Activated CD4-positive, alpha-beta T cell treated with anti-CD3 and anti-CD28 coated beads for 36 hours (primary cell): ENCODE data around the gene MED7. TPM values are rescaled to one million over a fixed set of nuclear protein-coding genes. Genes with fewer than 3 reads are reported as not detected.

ENCODE experiments used
- ATAC-seq: fragments of 200-7000 bp; cut with Tn5 transposase; one replicate; pipeline ENCODE4 v1.10.0; 2021; ENCODE audit warnings: mild to moderate bottlenecking, moderate library complexity
- CTCF ChIA-PET: fragments of 350-600 bp; sonication (Branson Sonifier 250); formaldehyde crosslinking; loops from one replicate; lab custom pipeline; 2021; ENCODE audit warnings: antibody characterized with exemption; lab: Charles Lee
- POLR2A ChIA-PET: fragments of 350-600 bp; sonication (Branson Sonifier 250); formaldehyde crosslinking; loops from one replicate; lab custom pipeline; 2021; ENCODE audit warnings: antibody characterized with exemption, inconsistent platforms; lab: Charles Lee
- DNase-seq: peaks from one replicate; pipeline ENCODE4 v3.0.0-alpha.2; 2020
- H3K27ac Mint-ChIP-seq: one replicate; pipeline ENCODE4 v1.8.0; 2021; ENCODE audit warnings: mixed read lengths
- H3K27me3 Mint-ChIP-seq: one replicate; pipeline ENCODE4 v1.8.0; 2021; ENCODE audit warnings: mixed read lengths
- H3K36me3 Mint-ChIP-seq: one replicate; pipeline ENCODE4 v1.8.0; 2021; ENCODE audit warnings: low read depth, mixed read lengths
- H3K4me1 Mint-ChIP-seq: one replicate; pipeline ENCODE4 v1.8.0; 2021; ENCODE audit warnings: mixed read lengths
- H3K4me3 Mint-ChIP-seq: one replicate; pipeline ENCODE4 v1.8.0; 2021; ENCODE audit warnings: mild to moderate bottlenecking, moderate library complexity, mixed read lengths
- H3K9me3 Mint-ChIP-seq: one replicate; pipeline ENCODE4 v1.8.0; 2021; ENCODE audit warnings: low read depth, mixed read lengths
- intact Hi-C, 2 experiments: fragments of 100-400 bp; cut with DNase I in 1 of 2; cut with micrococcal nuclease in 1 of 2; formaldehyde crosslinking; loops; one replicate each; pipeline versions ENCODE4 v1.14.2 to v1.15.1; 2022 to 2024; cut with DNase I, micrococcal nuclease
- total RNA-seq, 2 experiments: library from RNA; stranded (reverse); gene quantifications; one replicate each; pipeline ENCODE4 v1.2.3, GENCODE V29; 2021

The MED7 gene
- total RNA-seq, 2 experiments from 2014 or later, result 10.0 to 16.9 TPM

GRCh38 chr5:157143127-157143971 is 684 bp upstream of the MED7 start:
- CTCF ChIA-PET, result interaction anchor here (0.6 to 3.2 kb wide), 20 partner anchors 11 to 223 kb away, joined by 3 to 16 read pairs (median 4); partner anchors contain the start of gene HAVCR2
- intact Hi-C loops, result loop anchor here (2.0 to 5.0 kb wide), 4 partner anchors 35 to 599 kb away; partner anchors contain the start of genes HAVCR2 (in 1 of the 2) and LSM11 (in 1 of the 2)
- peaks cover 48% of the 10 kb centered on the region for H3K4me1 Mint-ChIP-seq
- peaks cover 37% of the 10 kb centered on the region for H3K36me3 Mint-ChIP-seq
- peak; percentile 81 for DNase-seq
- peak; percentile 52 for ATAC-seq
- POLR2A ChIA-PET, result interaction anchor here (0.6 to 2.4 kb wide), 28 partner anchors 11 to 588 kb away, joined by 3 to 27 read pairs (median 4); partner anchors contain the start of genes ITK and THG1L
- H3K27me3 Mint-ChIP-seq, result no peaks in the 10 kb centered on the region
- H3K9me3 Mint-ChIP-seq, result no peaks in the 10 kb centered on the region
- H3K4me3 Mint-ChIP-seq, result peak overlapping the region; percentile 84
- peak overlapping the region; percentile 99 for H3K27ac Mint-ChIP-seq

GRCh38 chr5:157137691-157138090 is 5.0 kb downstream of the MED7 start:
- Mint-ChIP-seq H3K4me3 (no peak overlapping the region), H3K36me3 (peaks cover 51% of the 10 kb centered on the region), H3K27ac (no peak overlapping the region), H3K9me3 (no peaks in the 10 kb centered on the region), H3K27me3 (no peaks in the 10 kb centered on the region), H3K4me1 (peaks cover 64% of the 10 kb centered on the region)
- DNase-seq (no peak), ATAC-seq (no peak)
- ChIA-PET CTCF (interaction anchor here (0.7 to 0.8 kb wide), 3 partner anchors 12 to 223 kb away, joined by 3 to 5 read pairs (median 4); no protein-coding TSS in a partner anchor), POLR2A (interaction anchor here (0.6 kb wide), 1 partner anchor 594 kb away, joined by 3 read pairs; no protein-coding TSS in a partner anchor)
- intact Hi-C loops, result loop anchor here (5.0 to 10.0 kb wide), 4 partner anchors 215 to 2003 kb away; no protein-coding TSS in a partner anchor

- H3K4me3 Mint-ChIP-seq, result no peak overlapping the region
- H3K36me3 Mint-ChIP-seq, result peaks cover 4% of the 10 kb centered on the region
- no peaks in the 10 kb centered on the region for H3K27me3 Mint-ChIP-seq
- peaks cover 34% of the 10 kb centered on the region for H3K4me1 Mint-ChIP-seq
- no peaks in the 10 kb centered on the region for H3K9me3 Mint-ChIP-seq
- no peak overlapping the region for H3K27ac Mint-ChIP-seq
- intact Hi-C loops, result loop anchor here (2.0 to 10.0 kb wide), 11 partner anchors 105 to 1997 kb away; no protein-coding TSS in a partner anchor
- DNase-seq, result no peak
- POLR2A ChIA-PET, result interaction anchor here (0.6 to 1.5 kb wide), 2 partner anchors 11 to 183 kb away, joined by 3 to 6 read pairs; partner anchors contain the start of gene MED7
- no peak for ATAC-seq
- CTCF ChIA-PET, result interaction anchor here (0.6 to 2.6 kb wide), 35 partner anchors 9 to 1515 kb away, joined by 3 to 18 read pairs (median 4); partner anchors contain the start of genes HAVCR2 and MED7
These were observed 10.4 kb downstream of the MED7 start for GRCh38 chr5:157132281-157132612.

- intact Hi-C loops, result loop anchor here (5.0 to 10.0 kb wide), 6 partner anchors 104 to 1996 kb away; no protein-coding TSS in a partner anchor
- H3K4me3 Mint-ChIP-seq, result no peak overlapping the region
- CTCF ChIA-PET, result interaction anchor here (0.5 to 1.9 kb wide), 12 partner anchors 12 to 515 kb away, joined by 3 to 12 read pairs (median 4); partner anchors contain the start of gene MED7
- H3K36me3 Mint-ChIP-seq, result no peaks in the 10 kb centered on the region
- no peak overlapping the region for H3K27ac Mint-ChIP-seq
- ATAC-seq (no peak), DNase-seq (no peak)
- H3K4me1 Mint-ChIP-seq, result peaks cover 26% of the 10 kb centered on the region
- H3K9me3 Mint-ChIP-seq, result no peaks in the 10 kb centered on the region
- H3K27me3 Mint-ChIP-seq, result no peaks in the 10 kb centered on the region
- POLR2A ChIA-PET, result interaction anchor here (0.7 kb wide), 1 partner anchor 1890 kb away, joined by 3 read pairs; no protein-coding TSS in a partner anchor
These were observed 11.7 kb downstream of the MED7 start for GRCh38 chr5:157130925-157131324.

- peaks cover 5% of the 10 kb centered on the region for H3K36me3 Mint-ChIP-seq
- H3K27me3 Mint-ChIP-seq, result no peaks in the 10 kb centered on the region
- intact Hi-C loops, result no loop called here
- CTCF ChIA-PET, result interaction anchor here (0.6 to 0.7 kb wide), 2 partner anchors 13 to 96 kb away, joined by 3 read pairs; no protein-coding TSS in a partner anchor
- H3K9me3 Mint-ChIP-seq, result peaks cover 15% of the 10 kb centered on the region
- ATAC-seq, result no peak
- POLR2A ChIA-PET, result interaction anchor here (0.7 kb wide), 1 partner anchor 20 kb away, joined by 3 read pairs; no protein-coding TSS in a partner anchor
- H3K4me3 Mint-ChIP-seq, result no peak overlapping the region
- H3K4me1 Mint-ChIP-seq, result peaks cover 4% of the 10 kb centered on the region
- DNase-seq, result no peak
- H3K27ac Mint-ChIP-seq, result no peak overlapping the region
These were observed 21.0 kb downstream of the MED7 start for GRCh38 chr5:157121709-157122108.

GRCh38 chr5:157120102-157120501 is 22.6 kb downstream of the MED7 start:
- Mint-ChIP-seq H3K4me3 (no peak overlapping the region), H3K27me3 (no peaks in the 10 kb centered on the region), H3K27ac (no peak overlapping the region), H3K36me3 (peaks cover 5% of the 10 kb centered on the region), H3K4me1 (peaks cover 17% of the 10 kb centered on the region), H3K9me3 (peaks cover 15% of the 10 kb centered on the region)
- CTCF ChIA-PET, result interaction anchor here (0.6 to 1.1 kb wide), 2 partner anchors 12 to 138 kb away, joined by 3 read pairs; no protein-coding TSS in a partner anchor
- intact Hi-C loops, result no loop called here
- POLR2A ChIA-PET, result no interaction called here
- DNase-seq (no peak), ATAC-seq (no peak)

GRCh38 chr5:157116483-157116954 is 26.1 kb downstream of the MED7 start:
- no peaks in the 10 kb centered on the region for H3K27me3 Mint-ChIP-seq
- DNase-seq, result peak; percentile 58
- peaks cover 29% of the 10 kb centered on the region for H3K4me1 Mint-ChIP-seq
- no peak overlapping the region for H3K4me3 Mint-ChIP-seq
- CTCF ChIA-PET, result interaction anchor here (0.6 to 2.2 kb wide), 6 partner anchors 13 to 188 kb away, joined by 3 to 7 read pairs (median 4); no protein-coding TSS in a partner anchor
- H3K36me3 Mint-ChIP-seq, result no peaks in the 10 kb centered on the region
- H3K27ac Mint-ChIP-seq, result peak overlapping the region; percentile 80
- intact Hi-C loops, result loop anchor here in 1 of 2 experiments (5.0 kb wide), 1 partner anchor 714 kb away; no protein-coding TSS in a partner anchor
- ATAC-seq, result peak; percentile 83
- POLR2A ChIA-PET, result interaction anchor here (0.6 to 1.2 kb wide), 3 partner anchors 134 to 196 kb away, joined by 3 read pairs; no protein-coding TSS in a partner anchor
- peaks cover 5% of the 10 kb centered on the region for H3K9me3 Mint-ChIP-seq

GRCh38 chr5:157115502-157115901 is 27.2 kb downstream of the MED7 start:
- no peak for DNase-seq
- peaks cover 32% of the 10 kb centered on the region for H3K4me1 Mint-ChIP-seq
- H3K4me3 Mint-ChIP-seq, result no peak overlapping the region
- no peaks in the 10 kb centered on the region for H3K36me3 Mint-ChIP-seq
- ChIA-PET POLR2A (no interaction called here), CTCF (interaction anchor here (0.6 to 2.2 kb wide), 4 partner anchors 17 to 211 kb away, joined by 3 to 7 read pairs (median 3); no protein-coding TSS in a partner anchor)
- no peak overlapping the region for H3K27ac Mint-ChIP-seq
- intact Hi-C loops, result loop anchor here in 1 of 2 experiments (5.0 kb wide), 1 partner anchor 713 kb away; no protein-coding TSS in a partner anchor
- H3K27me3 Mint-ChIP-seq, result no peaks in the 10 kb centered on the region
- no peaks in the 10 kb centered on the region for H3K9me3 Mint-ChIP-seq
- ATAC-seq, result no peak

- Mint-ChIP-seq H3K27ac (no peak overlapping the region), H3K4me1 (peaks cover 32% of the 10 kb centered on the region), H3K27me3 (no peaks in the 10 kb centered on the region), H3K4me3 (no peak overlapping the region), H3K36me3 (no peaks in the 10 kb centered on the region), H3K9me3 (no peaks in the 10 kb centered on the region)
- peak; percentile 47 for ATAC-seq
- ChIA-PET CTCF (interaction anchor here (0.6 to 1.5 kb wide), 2 partner anchors 26 to 210 kb away, joined by 3 read pairs; no protein-coding TSS in a partner anchor), POLR2A (no interaction called here)
- DNase-seq, result no peak
- intact Hi-C loops, result loop anchor here in 1 of 2 experiments (5.0 kb wide), 1 partner anchor 713 kb away; no protein-coding TSS in a partner anchor
These were observed 27.7 kb downstream of the MED7 start for GRCh38 chr5:157115012-157115411.

GRCh38 chr5:157113002-157113401 is 29.7 kb downstream of the MED7 start:
- Mint-ChIP-seq H3K4me3 (no peak overlapping the region), H3K36me3 (peaks cover 3% of the 10 kb centered on the region), H3K4me1 (peaks cover 52% of the 10 kb centered on the region), H3K27me3 (no peaks in the 10 kb centered on the region), H3K27ac (peak overlapping the region; percentile 20), H3K9me3 (no peaks in the 10 kb centered on the region)
- DNase-seq, result no peak
- intact Hi-C loops, result no loop called here
- ChIA-PET CTCF (no interaction called here), POLR2A (interaction anchor here (0.7 kb wide), 1 partner anchor 361 kb away, joined by 3 read pairs; no protein-coding TSS in a partner anchor)
- ATAC-seq, result no peak
